PFSK-1 (cell line): ENCODE measurements around the gene TMEM40.

ENCODE experiments used
- FOXP2 ChIP-seq: optimal IDR thresholded peaks from 2 replicates; pipeline ENCODE3; 2011; ENCODE audit warnings: borderline replicate concordance, control low read depth, inconsistent platforms; ENCODE audit not compliant: insufficient read depth; ENCODE audit errors: extremely low read length, extremely low read depth
- POLR2AphosphoS5 ChIP-seq: IDR thresholded peaks from 2 replicates; pipeline ENCODE4 v1.6.1; 2012; ENCODE audit warnings: low read depth, mild to moderate bottlenecking, control low read depth, low read length, moderate library complexity
- SIN3A ChIP-seq: IDR thresholded peaks from 2 replicates; pipeline ENCODE4 v1.6.1; 2012; ENCODE audit warnings: mild to moderate bottlenecking, low read length, moderate library complexity, borderline replicate concordance; ENCODE audit not compliant: insufficient read depth
- TAF1 ChIP-seq: IDR thresholded peaks from 2 replicates; pipeline ENCODE4 v1.6.1; 2012; ENCODE audit warnings: low read length, control low read depth, borderline replicate concordance; ENCODE audit not compliant: insufficient read depth
- TF ChIP-seq, protein P1 (sequence below), 2 experiments: IDR thresholded peaks; 2 replicates each; pipeline versions ENCODE4 v1.6.1 to v1.8.0; 2011 to 2012; ENCODE audit warnings: low read depth in 2 of 2, low read length in 2 of 2, control low read depth in 1 of 2, inconsistent platforms in 1 of 2, mild to moderate bottlenecking in 1 of 2, moderate library complexity in 1 of 2; ENCODE audit not compliant: insufficient read depth in 1 of 2

Gene TMEM40

DNA sequence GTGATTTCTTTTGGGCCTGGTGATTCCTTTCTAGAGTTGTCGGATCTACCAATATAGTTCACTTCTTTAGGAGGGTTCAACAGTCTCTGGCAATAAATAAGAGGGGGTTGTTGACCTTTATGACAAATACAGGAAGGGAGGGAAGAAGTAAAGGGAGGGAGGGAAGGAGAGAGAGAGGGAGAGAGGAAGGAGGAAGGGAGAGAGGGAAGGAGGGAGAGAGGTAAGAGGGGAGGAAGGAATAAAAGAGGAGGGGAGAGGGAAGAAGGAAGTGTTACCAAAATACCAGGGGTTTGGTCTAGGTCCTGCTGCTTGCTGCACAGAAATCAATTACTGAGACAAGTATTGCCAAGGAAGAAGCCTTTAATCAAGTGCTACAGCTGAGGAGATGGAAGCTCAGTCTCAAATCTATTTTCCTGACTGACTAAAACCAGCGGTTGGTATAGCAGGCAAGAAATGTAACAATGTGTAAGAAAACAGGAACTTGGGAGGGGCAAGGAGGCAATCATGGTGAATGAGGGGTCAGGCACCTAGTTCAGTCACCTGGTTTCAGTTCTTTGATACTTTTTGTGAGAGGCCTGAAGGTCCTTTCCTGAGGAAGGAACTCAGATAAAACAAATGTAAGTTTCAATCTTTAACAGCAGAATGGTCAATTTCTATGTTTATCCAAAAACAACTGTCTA is 14.1 kb upstream of the TMEM40 start:
- TF ChIP-seq TAF1 (no peak), POLR2AphosphoS5 (no peak), SIN3A (no peak), FOXP2 (no peak)
- TF ChIP-seq, protein P1, sequence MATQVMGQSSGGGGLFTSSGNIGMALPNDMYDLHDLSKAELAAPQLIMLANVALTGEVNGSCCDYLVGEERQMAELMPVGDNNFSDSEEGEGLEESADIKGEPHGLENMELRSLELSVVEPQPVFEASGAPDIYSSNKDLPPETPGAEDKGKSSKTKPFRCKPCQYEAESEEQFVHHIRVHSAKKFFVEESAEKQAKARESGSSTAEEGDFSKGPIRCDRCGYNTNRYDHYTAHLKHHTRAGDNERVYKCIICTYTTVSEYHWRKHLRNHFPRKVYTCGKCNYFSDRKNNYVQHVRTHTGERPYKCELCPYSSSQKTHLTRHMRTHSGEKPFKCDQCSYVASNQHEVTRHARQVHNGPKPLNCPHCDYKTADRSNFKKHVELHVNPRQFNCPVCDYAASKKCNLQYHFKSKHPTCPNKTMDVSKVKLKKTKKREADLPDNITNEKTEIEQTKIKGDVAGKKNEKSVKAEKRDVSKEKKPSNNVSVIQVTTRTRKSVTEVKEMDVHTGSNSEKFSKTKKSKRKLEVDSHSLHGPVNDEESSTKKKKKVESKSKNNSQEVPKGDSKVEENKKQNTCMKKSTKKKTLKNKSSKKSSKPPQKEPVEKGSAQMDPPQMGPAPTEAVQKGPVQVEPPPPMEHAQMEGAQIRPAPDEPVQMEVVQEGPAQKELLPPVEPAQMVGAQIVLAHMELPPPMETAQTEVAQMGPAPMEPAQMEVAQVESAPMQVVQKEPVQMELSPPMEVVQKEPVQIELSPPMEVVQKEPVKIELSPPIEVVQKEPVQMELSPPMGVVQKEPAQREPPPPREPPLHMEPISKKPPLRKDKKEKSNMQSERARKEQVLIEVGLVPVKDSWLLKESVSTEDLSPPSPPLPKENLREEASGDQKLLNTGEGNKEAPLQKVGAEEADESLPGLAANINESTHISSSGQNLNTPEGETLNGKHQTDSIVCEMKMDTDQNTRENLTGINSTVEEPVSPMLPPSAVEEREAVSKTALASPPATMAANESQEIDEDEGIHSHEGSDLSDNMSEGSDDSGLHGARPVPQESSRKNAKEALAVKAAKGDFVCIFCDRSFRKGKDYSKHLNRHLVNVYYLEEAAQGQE (IDR thresholded peaks at IDR 0.05; ENCODE audit: insufficient read depth in 1 of 2, low read depth in 2 of 2, low read length in 2 of 2): no peak

DNA sequence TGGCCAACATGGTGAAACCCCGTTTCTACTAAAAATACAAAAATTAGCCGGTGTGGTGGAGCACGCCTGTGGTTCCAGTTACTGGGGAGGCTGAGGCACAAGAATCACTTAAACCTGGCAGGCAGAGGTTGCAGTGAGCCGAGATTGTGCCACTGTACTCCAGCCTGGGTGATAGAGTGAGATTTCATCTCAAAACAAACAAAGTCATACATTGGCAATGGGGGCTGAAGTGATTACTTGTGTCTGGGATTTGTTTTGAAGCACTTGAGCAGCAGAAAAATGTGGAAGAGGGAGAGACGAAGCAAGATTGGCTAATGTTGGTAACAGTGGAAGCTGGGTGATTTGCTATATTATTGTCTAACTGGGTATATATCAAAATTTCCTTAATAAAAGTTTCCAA is 13.4 kb upstream of the TMEM40 start:
- TF ChIP-seq FOXP2 (no peak), POLR2AphosphoS5 (no peak), SIN3A (no peak), TAF1 (no peak)
- TF ChIP-seq, protein P1 (IDR thresholded peaks at IDR 0.05; ENCODE audit: insufficient read depth in 1 of 2, low read depth in 2 of 2, low read length in 2 of 2): no peak

DNA sequence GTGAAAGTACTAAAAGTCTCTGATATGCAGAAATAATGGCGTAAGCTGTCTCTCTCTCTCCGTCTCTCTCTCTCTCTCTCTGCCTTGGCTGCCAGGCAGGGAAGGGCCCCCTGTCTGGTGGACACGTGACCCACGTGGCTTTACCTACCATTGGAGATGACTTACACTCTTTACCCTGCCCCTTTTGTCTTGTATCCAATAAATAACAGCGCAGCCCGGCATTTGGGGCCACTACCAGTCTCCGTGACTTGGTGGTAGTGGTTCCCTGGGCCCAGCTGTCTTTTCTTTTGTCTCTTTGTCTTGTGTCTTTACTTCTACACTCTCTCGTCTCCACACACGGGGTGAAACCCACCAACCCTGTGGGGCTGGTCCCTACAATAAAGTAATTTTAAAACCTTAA is 12.2 kb upstream of the TMEM40 start:
- TF ChIP-seq SIN3A: no peak

DNA sequence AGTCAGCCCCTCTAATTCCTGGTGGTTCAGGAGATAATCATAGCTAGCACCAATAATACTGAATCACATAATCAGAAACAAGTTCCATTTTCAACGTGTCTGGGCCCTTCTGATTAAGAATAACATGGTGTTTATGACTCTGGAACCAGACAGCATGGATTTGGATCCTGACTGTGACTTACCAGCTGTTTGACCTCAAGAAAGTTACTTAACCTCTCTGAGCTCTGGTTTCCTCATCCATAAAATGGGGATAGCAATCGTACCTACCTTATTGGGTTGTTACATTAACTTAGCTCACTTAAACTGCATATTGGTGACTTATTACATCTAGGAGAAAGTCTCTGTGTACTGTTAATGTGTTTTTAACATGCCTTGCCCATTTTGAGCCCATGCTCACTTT is 10.7 kb upstream of the TMEM40 start:
- TF ChIP-seq TAF1: no peak
- TF ChIP-seq, protein P1 (IDR thresholded peaks at IDR 0.05; ENCODE audit: insufficient read depth in 1 of 2, low read depth in 2 of 2, low read length in 2 of 2): no peak
- no peak for TF ChIP-seq SIN3A
- no peak for TF ChIP-seq FOXP2
- TF ChIP-seq POLR2AphosphoS5: no peak

DNA sequence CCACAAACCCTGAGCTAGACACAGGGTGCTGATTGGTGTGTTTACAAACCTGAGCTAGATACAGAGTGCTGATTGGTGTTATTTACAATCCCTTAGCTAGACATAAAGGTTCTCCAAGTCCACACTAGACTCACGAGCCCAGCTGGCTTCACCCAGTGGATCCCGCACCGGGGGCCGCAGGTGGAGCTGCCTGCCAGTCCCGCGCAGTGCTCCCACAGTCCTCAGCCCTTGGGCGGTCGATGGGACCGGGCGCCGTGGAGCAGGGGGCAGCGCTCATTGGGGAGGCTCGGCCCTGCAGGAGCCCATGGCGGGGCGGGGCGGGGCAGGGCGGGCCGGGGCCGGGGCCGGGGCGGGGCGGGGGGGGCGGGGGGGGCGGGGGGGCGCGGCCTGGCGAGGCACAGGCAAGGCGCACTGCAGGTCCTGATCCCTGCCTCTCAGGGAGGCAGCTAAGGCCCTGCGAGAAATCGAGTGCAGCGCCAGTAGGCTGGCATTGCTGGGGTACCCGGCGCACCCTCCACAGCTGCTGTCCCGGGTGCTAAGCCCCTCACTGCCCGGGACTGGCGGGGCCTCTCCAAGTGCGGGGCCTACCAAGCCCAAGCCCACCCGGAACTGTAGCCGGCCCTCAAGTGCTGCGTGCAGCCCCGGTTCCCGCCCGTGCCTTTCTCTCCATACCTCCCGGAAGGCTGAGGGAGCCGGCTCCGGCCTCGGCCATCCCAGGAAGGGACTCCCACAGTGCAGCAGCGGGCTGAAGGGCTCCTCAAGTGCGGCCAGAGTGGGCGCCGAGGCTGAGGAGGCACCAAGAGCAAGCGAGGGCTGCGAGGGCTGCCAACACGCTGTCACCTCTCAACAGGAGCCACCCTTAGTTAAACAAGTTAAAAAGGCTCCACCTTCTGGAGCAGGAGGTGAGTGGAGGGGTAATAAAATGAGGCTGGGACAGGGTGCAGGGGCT is 9.8 kb upstream of the TMEM40 start:
- TF ChIP-seq POLR2AphosphoS5: no peak
- TF ChIP-seq TAF1: no peak
- no peak for TF ChIP-seq SIN3A
- TF ChIP-seq FOXP2: no peak
- TF ChIP-seq, protein P1 (IDR thresholded peaks at IDR 0.05; ENCODE audit: insufficient read depth in 1 of 2, low read depth in 2 of 2, low read length in 2 of 2): no peak
